OCI-LY1 (cell line): ENCODE measurements around the gene UPF2.

Experiments
- EZH2 ChIP-seq: fragments of 200-600 bp; sonication (generic), shearing (Covaris generic); IDR thresholded peaks from 2 replicates; pipeline ENCODE4 v1.8.0; 2017; ENCODE audit warnings: borderline replicate concordance, mixed run types, mild to moderate bottlenecking, antibody characterized with exemption, low read length, moderate library complexity, mixed read lengths
- TF ChIP-seq, protein P1 (sequence below): fragments of 200-600 bp; sonication (generic), shearing (Covaris generic); IDR thresholded peaks from 2 replicates; pipeline ENCODE4 v1.5.1; 2017; ENCODE audit warnings: mild to moderate bottlenecking, antibody characterized with exemption, low read length, moderate library complexity, mixed read lengths

DNA sequence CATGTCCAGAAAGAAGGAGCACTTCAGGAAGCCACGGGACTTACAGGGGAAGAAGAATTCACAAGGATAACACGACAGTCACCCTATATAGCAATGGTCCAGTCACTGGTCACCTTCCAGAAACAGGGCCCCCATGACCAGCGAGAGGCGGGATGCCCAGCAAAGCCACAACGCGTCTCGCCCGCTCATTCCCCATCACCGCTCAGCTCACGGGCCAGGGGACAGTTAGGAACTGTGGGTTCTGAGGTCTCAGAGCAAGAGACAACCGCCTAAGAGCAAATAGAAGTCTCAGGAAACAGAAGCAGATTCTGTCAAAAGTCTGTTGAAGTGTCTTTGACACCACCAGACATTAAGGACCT lies 147.5 kb downstream of the UPF2 start:
- TF ChIP-seq EZH2: no peak
- TF ChIP-seq, protein P1, sequence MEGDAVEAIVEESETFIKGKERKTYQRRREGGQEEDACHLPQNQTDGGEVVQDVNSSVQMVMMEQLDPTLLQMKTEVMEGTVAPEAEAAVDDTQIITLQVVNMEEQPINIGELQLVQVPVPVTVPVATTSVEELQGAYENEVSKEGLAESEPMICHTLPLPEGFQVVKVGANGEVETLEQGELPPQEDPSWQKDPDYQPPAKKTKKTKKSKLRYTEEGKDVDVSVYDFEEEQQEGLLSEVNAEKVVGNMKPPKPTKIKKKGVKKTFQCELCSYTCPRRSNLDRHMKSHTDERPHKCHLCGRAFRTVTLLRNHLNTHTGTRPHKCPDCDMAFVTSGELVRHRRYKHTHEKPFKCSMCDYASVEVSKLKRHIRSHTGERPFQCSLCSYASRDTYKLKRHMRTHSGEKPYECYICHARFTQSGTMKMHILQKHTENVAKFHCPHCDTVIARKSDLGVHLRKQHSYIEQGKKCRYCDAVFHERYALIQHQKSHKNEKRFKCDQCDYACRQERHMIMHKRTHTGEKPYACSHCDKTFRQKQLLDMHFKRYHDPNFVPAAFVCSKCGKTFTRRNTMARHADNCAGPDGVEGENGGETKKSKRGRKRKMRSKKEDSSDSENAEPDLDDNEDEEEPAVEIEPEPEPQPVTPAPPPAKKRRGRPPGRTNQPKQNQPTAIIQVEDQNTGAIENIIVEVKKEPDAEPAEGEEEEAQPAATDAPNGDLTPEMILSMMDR: no peak
